ENCODE data around the gene SLC25A51. TPM values are rescaled to one million over a fixed set of nuclear protein-coding genes. Genes with fewer than 3 reads are reported as not detected.

Gene SLC25A51
- total and polyA plus RNA-seq, 2 experiments from 2014 or later = 5.3 to 22.0 TPM

DNA sequence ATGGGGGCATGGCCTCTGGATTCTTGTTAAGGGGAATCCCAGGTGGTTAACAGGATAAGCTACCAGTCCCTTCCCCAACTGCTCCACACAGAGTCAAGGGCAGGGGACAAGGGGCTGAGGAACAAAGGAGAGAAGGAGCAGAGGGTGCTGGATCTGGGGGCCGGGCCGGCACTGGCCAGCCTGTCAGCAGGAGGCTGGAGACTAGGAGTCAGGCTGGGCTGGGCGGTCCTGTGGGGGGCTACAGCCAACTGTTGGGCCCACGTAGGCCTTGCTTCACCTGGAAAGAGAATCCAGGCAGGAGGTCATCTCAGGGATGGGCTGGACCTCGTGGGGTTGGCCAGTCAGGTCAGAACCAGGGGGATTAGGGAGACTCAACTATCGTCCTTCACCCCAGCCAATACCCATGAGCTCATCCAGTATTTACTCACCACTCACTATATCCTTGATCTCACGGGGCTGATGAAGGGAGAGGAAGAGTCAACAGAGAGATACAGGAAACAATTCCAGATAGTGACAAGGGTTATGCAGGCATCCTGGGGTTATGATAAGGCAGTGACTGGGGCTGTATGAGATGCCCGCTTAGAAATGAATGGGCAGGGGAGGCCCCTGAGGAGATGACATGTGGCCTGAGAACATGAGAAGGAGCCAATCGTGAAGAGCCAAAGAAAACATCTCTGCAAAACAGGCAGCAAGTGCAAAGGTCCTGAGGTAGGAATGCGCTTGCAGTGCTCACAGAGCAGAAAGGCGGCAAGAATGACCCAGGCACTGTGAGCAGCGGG is 47.9 kb upstream of the SLC25A51 start:
- Mint-ChIP-seq H3K4me3 (no peak overlapping the region), H3K9me3 (no peaks in the 10 kb centered on the region; the same call in 1 of the 3 replicates), H3K27ac (0 out of 2 replicates have a peak overlapping the region, but pooled peaks have one; percentile 37), H3K27me3 (ENCODE audit: insufficient read depth, low read depth, poor library complexity) (peaks cover 8% of the 10 kb centered on the region), H3K36me3 (ENCODE audit: low read depth) (peaks cover 32% of the 10 kb centered on the region), H3K4me1 (no peaks in the 10 kb centered on the region; the same call in 2 of the 3 replicates)
- Histone ChIP-seq H3K4me1 (ENCODE audit: insufficient read depth) (no peaks in the 10 kb centered on the region), H3K4me2 (no peak overlapping the region), H4K20me1 (replicated peaks; ENCODE audit: insufficient read depth) (no peaks in the 10 kb centered on the region), H3K27me3 (ENCODE audit: insufficient read depth) (no peaks in the 10 kb centered on the region), H3F3A (replicated peaks; ENCODE audit: low read depth) (no peaks in the 10 kb centered on the region), H3K9me2 (ENCODE audit: insufficient read depth) (no peaks in the 10 kb centered on the region), H3K36me3 (ENCODE audit: insufficient read depth) (no peaks in the 10 kb centered on the region; the same call in 1 of the 2 replicates), H3K4me3 (no peak overlapping the region), H2AFZ (no peak overlapping the region), H3K27ac (ENCODE audit: low read depth) (no peak overlapping the region), H3K79me2 (replicated peaks; ENCODE audit: insufficient read depth) (no peaks in the 10 kb centered on the region)
- TF ChIP-seq, protein P1, sequence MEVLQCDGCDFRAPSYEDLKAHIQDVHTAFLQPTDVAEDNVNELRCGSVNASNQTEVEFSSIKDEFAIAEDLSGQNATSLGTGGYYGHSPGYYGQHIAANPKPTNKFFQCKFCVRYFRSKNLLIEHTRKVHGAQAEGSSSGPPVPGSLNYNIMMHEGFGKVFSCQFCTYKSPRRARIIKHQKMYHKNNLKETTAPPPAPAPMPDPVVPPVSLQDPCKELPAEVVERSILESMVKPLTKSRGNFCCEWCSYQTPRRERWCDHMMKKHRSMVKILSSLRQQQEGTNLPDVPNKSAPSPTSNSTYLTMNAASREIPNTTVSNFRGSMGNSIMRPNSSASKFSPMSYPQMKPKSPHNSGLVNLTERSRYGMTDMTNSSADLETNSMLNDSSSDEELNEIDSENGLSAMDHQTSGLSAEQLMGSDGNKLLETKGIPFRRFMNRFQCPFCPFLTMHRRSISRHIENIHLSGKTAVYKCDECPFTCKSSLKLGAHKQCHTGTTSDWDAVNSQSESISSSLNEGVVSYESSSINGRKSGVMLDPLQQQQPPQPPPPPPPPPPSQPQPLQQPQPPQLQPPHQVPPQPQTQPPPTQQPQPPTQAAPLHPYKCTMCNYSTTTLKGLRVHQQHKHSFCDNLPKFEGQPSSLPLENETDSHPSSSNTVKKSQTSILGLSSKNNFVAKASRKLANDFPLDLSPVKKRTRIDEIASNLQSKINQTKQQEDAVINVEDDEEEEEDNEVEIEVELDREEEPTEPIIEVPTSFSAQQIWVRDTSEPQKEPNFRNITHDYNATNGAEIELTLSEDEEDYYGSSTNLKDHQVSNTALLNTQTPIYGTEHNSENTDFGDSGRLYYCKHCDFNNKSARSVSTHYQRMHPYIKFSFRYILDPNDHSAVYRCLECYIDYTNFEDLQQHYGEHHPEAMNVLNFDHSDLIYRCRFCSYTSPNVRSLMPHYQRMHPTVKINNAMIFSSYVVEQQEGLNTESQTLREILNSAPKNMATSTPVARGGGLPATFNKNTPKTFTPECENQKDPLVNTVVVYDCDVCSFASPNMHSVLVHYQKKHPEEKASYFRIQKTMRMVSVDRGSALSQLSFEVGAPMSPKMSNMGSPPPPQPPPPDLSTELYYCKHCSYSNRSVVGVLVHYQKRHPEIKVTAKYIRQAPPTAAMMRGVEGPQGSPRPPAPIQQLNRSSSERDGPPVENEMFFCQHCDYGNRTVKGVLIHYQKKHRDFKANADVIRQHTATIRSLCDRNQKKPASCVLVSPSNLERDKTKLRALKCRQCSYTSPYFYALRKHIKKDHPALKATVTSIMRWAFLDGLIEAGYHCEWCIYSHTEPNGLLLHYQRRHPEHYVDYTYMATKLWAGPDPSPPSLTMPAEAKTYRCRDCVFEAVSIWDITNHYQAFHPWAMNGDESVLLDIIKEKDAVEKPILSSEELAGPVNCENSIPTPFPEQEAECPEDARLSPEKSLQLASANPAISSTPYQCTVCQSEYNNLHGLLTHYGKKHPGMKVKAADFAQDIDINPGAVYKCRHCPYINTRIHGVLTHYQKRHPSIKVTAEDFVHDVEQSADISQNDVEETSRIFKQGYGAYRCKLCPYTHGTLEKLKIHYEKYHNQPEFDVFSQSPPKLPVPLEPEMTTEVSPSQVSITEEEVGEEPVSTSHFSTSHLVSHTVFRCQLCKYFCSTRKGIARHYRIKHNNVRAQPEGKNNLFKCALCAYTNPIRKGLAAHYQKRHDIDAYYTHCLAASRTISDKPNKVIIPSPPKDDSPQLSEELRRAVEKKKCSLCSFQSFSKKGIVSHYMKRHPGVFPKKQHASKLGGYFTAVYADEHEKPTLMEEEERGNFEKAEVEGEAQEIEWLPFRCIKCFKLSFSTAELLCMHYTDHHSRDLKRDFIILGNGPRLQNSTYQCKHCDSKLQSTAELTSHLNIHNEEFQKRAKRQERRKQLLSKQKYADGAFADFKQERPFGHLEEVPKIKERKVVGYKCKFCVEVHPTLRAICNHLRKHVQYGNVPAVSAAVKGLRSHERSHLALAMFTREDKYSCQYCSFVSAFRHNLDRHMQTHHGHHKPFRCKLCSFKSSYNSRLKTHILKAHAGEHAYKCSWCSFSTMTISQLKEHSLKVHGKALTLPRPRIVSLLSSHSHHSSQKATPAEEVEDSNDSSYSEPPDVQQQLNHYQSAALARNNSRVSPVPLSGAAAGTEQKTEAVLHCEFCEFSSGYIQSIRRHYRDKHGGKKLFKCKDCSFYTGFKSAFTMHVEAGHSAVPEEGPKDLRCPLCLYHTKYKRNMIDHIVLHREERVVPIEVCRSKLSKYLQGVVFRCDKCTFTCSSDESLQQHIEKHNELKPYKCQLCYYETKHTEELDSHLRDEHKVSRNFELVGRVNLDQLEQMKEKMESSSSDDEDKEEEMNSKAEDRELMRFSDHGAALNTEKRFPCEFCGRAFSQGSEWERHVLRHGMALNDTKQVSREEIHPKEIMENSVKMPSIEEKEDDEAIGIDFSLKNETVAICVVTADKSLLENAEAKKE (CRISPR knock-in tag; IDR thresholded peaks at IDR 0.05) = no peak
- no peak for TF ChIP-seq ZNF331 (CRISPR knock-in tag; IDR thresholded peaks at IDR 0.05; ENCODE audit: low read depth)
- no peak for TF ChIP-seq CREB1 (CRISPR knock-in tag; IDR thresholded peaks at IDR 0.05; ENCODE audit: low read depth)
- TF ChIP-seq, protein P2, sequence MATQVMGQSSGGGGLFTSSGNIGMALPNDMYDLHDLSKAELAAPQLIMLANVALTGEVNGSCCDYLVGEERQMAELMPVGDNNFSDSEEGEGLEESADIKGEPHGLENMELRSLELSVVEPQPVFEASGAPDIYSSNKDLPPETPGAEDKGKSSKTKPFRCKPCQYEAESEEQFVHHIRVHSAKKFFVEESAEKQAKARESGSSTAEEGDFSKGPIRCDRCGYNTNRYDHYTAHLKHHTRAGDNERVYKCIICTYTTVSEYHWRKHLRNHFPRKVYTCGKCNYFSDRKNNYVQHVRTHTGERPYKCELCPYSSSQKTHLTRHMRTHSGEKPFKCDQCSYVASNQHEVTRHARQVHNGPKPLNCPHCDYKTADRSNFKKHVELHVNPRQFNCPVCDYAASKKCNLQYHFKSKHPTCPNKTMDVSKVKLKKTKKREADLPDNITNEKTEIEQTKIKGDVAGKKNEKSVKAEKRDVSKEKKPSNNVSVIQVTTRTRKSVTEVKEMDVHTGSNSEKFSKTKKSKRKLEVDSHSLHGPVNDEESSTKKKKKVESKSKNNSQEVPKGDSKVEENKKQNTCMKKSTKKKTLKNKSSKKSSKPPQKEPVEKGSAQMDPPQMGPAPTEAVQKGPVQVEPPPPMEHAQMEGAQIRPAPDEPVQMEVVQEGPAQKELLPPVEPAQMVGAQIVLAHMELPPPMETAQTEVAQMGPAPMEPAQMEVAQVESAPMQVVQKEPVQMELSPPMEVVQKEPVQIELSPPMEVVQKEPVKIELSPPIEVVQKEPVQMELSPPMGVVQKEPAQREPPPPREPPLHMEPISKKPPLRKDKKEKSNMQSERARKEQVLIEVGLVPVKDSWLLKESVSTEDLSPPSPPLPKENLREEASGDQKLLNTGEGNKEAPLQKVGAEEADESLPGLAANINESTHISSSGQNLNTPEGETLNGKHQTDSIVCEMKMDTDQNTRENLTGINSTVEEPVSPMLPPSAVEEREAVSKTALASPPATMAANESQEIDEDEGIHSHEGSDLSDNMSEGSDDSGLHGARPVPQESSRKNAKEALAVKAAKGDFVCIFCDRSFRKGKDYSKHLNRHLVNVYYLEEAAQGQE (IDR thresholded peaks at IDR 0.05; ENCODE audit: unreplicated experiment) = no peak
- no peak for TF ChIP-seq EZH2phosphoT487 (IDR thresholded peaks at IDR 0.05; ENCODE audit: unreplicated experiment)
- TF ChIP-seq STAT1 (IDR thresholded peaks at IDR 0.05; ENCODE audit: unreplicated experiment) = no peak
- TF ChIP-seq, protein P3, sequence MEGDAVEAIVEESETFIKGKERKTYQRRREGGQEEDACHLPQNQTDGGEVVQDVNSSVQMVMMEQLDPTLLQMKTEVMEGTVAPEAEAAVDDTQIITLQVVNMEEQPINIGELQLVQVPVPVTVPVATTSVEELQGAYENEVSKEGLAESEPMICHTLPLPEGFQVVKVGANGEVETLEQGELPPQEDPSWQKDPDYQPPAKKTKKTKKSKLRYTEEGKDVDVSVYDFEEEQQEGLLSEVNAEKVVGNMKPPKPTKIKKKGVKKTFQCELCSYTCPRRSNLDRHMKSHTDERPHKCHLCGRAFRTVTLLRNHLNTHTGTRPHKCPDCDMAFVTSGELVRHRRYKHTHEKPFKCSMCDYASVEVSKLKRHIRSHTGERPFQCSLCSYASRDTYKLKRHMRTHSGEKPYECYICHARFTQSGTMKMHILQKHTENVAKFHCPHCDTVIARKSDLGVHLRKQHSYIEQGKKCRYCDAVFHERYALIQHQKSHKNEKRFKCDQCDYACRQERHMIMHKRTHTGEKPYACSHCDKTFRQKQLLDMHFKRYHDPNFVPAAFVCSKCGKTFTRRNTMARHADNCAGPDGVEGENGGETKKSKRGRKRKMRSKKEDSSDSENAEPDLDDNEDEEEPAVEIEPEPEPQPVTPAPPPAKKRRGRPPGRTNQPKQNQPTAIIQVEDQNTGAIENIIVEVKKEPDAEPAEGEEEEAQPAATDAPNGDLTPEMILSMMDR (conservative IDR thresholded peaks at IDR 0.05; ENCODE audit: low read depth in 2 of 2) = no peak
- no peak for TF ChIP-seq JUNB (IDR thresholded peaks at IDR 0.05; ENCODE audit: unreplicated experiment)
- TF ChIP-seq POLR2AphosphoS5 (IDR thresholded peaks at IDR 0.05; ENCODE audit: low read depth) = no peak
- TF ChIP-seq, protein P4, sequence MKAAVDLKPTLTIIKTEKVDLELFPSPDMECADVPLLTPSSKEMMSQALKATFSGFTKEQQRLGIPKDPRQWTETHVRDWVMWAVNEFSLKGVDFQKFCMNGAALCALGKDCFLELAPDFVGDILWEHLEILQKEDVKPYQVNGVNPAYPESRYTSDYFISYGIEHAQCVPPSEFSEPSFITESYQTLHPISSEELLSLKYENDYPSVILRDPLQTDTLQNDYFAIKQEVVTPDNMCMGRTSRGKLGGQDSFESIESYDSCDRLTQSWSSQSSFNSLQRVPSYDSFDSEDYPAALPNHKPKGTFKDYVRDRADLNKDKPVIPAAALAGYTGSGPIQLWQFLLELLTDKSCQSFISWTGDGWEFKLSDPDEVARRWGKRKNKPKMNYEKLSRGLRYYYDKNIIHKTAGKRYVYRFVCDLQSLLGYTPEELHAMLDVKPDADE (IDR thresholded peaks at IDR 0.05) = no peak
- no peak for TF ChIP-seq EZH2 (IDR thresholded peaks at IDR 0.05; ENCODE audit: low read depth, unreplicated experiment)
- no peak for TF ChIP-seq ZNF114 (CRISPR knock-in tag; IDR thresholded peaks at IDR 0.05)
- TF ChIP-seq NANOG (IDR thresholded peaks at IDR 0.05; ENCODE audit: borderline replicate concordance) = no peak
- DNase-seq (ENCODE audit: low spot score) = no peak
- no peak for ATAC-seq

Measured in GM23338 (cell line).